Inferior parietal cortex (tissue), 1 donor: ENCODE measurements around the gene GLT1D1.

Experiments used
- DNase-seq: peaks from one replicate; pipeline ENCODE4 v3.0.0-alpha.2; 2016; ENCODE audit errors: extremely low spot score

The GLT1D1 gene

GRCh38 chr12:128914908-128915563, 61.8 kb downstream of the GLT1D1 start:
- DNase-seq = peak; percentile 21

- no peak for DNase-seq
Measured at GRCh38 chr12:128916425-128916824, 63.1 kb downstream of the GLT1D1 start.

- DNase-seq = no peak
Measured at GRCh38 chr12:128918481-128919260, 65.4 kb downstream of the GLT1D1 start.

- peak; percentile 67 for DNase-seq
Measured at GRCh38 chr12:128920468-128920867, 67.2 kb downstream of the GLT1D1 start.

GRCh38 chr12:128928361-128928760, 75.1 kb downstream of the GLT1D1 start:
- no peak for DNase-seq

GRCh38 chr12:128929057-128929456, 75.8 kb downstream of the GLT1D1 start:
- DNase-seq = no peak

- no peak for DNase-seq
Measured at GRCh38 chr12:128930606-128931005, 77.3 kb downstream of the GLT1D1 start.

- no peak for DNase-seq
Measured at GRCh38 chr12:128932521-128932920, 79.2 kb downstream of the GLT1D1 start.

- DNase-seq = no peak
Measured at GRCh38 chr12:128933039-128933438, 79.8 kb downstream of the GLT1D1 start.

GRCh38 chr12:128933926-128934325, 80.6 kb downstream of the GLT1D1 start:
- DNase-seq = no peak

- no peak for DNase-seq
Measured at GRCh38 chr12:128938886-128939285, 85.6 kb downstream of the GLT1D1 start.

GRCh38 chr12:128940090-128940888, 87.0 kb downstream of the GLT1D1 start:
- DNase-seq = no peak

GRCh38 chr12:128940974-128941373, 87.7 kb downstream of the GLT1D1 start:
- DNase-seq = no peak

GRCh38 chr12:128942960-128943477, 89.7 kb downstream of the GLT1D1 start:
- DNase-seq = no peak

GRCh38 chr12:128944956-128945355, 91.7 kb downstream of the GLT1D1 start:
- no peak for DNase-seq

- no peak for DNase-seq
Measured at GRCh38 chr12:128947209-128947608, 93.9 kb downstream of the GLT1D1 start.

GRCh38 chr12:128949086-128949485, 95.8 kb downstream of the GLT1D1 start:
- no peak for DNase-seq

- no peak for DNase-seq
Measured at GRCh38 chr12:128951448-128951847, 98.2 kb downstream of the GLT1D1 start.

GRCh38 chr12:128956755-128957154, 103.5 kb downstream of the GLT1D1 start:
- DNase-seq = no peak

- no peak for DNase-seq
Measured at GRCh38 chr12:128959901-128960300, 106.6 kb downstream of the GLT1D1 start.

GRCh38 chr12:128961308-128961902, 108.1 kb downstream of the GLT1D1 start:
- DNase-seq = no peak

GRCh38 chr12:128961957-128962356, 108.7 kb downstream of the GLT1D1 start:
- DNase-seq = no peak
